Measurements from ENCODE around the gene CST1.

The CST1 gene

GRCh38 chr20:23700931-23701330, 49.8 kb downstream of the CST1 start:
- no peak for DNase-seq

- no peak for DNase-seq
Observed at GRCh38 chr20:23697947-23698346, 52.8 kb downstream of the CST1 start.

Data from right hindlimb (tissue), 1 donor.